Fibroblast of the aortic adventitia (primary cell): ENCODE data around the gene NR2E1. TPM values are rescaled to one million over a fixed set of nuclear protein-coding genes. Genes with fewer than 3 reads are reported as not detected.

Source experiments
- DNase-seq: peaks from one replicate; pipeline ENCODE4 v3.0.0-alpha.2; 2010; ENCODE audit warnings: low read depth
- H3K4me3 ChIP-seq: 2 replicates; pipeline ENCODE4 v1.5.1; 2011; ENCODE audit warnings: low read depth, mild to moderate bottlenecking, control low read depth, low read length, moderate library complexity
- CTCF ChIP-seq: IDR thresholded peaks from 2 replicates; pipeline ENCODE4 v1.5.1; 2011; ENCODE audit warnings: mild to moderate bottlenecking, low read length, control low read depth, inconsistent platforms; ENCODE audit not compliant: insufficient read depth
- total RNA-seq: library from RNA; depleted of rRNA; stranded (reverse); fragments of >200 nt; gene quantifications from 2 replicates; pipeline ENCODE4 v1.2.3, GENCODE V29; 2012; ENCODE audit warnings: low replicate concordance

Gene NR2E1
- not detected in 2 replicates for total RNA-seq

DNA sequence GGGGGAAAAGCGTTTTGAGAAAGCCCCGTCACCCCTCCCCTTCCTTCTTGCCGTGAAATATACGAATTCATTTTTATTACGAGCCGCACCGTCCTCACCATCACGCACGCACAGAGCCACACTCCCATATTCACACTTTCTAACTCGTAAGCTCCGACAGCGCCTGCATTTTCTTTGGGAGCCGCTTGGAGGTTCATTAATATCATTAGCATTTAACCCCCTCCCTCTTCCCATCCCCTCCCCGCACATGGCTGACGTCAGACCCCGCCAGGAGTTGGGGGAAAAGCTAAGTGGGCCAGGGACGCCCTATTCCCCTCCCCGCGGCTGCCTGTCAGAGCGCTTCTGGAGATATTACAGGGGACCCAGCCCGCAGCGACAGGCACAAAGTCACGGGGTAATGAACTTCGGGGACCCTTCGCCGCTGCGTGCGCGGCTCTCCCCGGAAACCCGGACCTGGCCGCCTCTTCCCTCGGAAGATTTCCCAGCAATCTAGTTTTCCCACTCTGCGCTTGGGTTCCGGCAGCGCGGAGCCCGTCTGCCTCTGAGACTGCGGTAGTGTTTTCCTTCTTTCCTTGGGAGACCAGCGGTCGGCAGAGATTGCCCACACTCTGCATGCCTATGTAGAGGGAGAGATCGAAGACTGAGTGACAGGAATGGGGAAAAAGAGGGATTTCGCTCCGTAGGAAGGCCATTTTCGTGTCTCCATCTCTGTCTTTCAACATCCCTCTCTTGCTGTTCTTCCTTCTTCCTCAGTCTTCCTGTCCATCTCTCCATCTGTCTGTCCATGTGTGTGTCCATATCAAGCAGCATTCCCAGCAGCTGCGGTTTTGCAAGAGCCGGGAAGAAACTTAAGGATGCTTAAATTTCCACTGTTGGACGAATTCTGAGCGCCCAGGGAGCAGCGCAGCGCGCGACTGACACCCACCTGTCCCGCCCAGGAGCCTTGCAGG, at the start of gene NR2E1:
NR2E1 (plus strand) TSS at position 309 of the 950 bp plus-strand sequence. CDS start 744 bp downstream, outside the sequence.
- peak; percentile 18 for DNase-seq
- TF ChIP-seq CTCF = no peak
- H3K4me3 ChIP-seq = peak within 1 kb of the TSS; percentile 10

DNA sequence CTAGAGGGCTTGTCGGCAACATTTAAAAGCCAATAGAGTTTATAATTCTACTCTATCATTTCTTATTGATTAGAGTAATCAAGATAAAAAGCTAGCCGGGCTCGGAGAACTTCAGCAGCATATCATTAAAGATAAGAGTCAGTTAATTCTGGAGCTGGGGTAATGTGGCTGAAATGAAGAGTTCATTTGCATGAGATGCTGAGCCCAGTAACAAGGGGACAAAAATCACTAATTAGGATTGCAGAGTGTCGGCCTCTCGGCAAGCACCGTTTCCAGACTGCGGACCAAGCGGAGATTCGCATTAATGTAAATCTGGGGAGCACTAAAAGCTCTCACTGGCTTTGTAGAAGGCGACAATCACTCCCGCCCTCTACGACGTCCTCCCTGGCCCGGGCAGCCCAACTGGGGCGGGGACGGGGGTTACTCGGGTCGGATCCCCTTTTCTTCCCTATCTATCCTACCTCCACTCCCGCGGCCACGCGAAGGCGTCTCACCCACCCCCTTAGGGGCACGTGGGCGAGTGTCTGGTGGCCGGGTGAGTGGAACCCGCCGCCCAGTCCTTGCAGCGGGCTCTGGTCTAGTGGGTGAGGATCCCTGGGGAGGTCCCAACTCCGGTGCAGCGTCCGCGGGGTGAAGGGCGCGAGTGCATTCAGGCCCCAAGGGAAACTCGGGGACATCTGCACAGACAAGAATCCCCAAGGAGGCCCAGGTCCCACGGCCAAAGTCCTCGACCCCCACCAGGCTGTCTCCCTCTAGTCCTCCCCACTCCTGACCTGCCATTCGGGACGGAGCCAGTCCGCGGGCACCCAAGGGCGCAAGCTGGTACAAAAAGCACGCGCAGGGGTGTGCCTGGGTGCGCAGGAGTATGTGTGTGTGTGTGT, 49.0 kb upstream of the NR2E1 start:
- no peak overlapping the region for H3K4me3 ChIP-seq
- no peak for TF ChIP-seq CTCF
- no peak for DNase-seq

DNA sequence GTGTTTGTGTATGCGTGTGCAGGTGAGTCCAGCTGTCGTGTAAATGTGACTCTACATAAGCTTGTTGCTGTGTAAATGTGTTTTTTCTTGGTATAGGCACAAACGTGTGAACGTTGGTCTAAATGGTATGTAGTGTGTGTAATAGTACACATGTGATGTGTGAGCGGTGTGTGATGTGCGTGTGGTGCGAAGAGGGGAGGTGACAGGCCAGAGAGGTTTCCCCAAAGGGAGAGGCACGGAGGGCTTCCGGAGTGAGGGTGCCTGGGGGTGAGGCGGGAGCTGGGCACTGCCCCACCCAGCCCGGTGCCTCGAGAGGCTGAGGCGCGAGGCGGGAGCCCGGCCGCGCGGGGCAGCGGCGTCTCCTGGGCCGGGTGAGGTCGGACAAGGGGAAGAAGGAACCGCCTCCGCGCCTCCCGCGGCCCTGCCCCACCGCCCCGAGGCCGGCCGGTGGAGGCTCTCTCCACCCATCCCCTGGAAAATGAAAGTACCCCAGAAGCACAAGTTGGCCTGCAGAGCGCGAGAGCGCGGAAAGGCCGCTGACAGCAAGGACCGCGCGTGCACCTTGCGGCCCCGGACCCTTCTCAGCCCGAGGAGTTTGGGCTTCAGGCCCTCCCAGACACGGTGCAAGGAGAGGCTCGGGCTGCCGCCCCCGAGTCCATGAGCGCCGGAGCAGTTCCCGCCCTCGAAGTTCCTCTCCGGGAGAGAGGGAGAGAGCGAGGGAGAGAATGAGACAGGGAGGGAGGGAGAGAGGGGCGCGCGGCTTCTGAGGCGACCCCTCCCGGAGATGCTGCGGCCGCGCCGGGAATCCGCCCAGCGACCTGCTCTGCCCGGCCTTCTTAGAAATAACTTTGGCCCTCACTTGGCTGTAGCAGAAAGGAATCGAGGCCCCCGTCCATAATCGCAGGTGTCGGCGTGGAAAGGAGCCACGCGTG, 48.1 kb upstream of the NR2E1 start:
- H3K4me3 ChIP-seq = peak overlapping the region; percentile 73
- no peak for TF ChIP-seq CTCF
- peak; percentile 36 for DNase-seq

GRCh38 chr6:108118359-108118724, 47.5 kb upstream of the NR2E1 start:
- no peak for DNase-seq
- H3K4me3 ChIP-seq = peak overlapping the region; percentile 73
- TF ChIP-seq CTCF = no peak

DNA sequence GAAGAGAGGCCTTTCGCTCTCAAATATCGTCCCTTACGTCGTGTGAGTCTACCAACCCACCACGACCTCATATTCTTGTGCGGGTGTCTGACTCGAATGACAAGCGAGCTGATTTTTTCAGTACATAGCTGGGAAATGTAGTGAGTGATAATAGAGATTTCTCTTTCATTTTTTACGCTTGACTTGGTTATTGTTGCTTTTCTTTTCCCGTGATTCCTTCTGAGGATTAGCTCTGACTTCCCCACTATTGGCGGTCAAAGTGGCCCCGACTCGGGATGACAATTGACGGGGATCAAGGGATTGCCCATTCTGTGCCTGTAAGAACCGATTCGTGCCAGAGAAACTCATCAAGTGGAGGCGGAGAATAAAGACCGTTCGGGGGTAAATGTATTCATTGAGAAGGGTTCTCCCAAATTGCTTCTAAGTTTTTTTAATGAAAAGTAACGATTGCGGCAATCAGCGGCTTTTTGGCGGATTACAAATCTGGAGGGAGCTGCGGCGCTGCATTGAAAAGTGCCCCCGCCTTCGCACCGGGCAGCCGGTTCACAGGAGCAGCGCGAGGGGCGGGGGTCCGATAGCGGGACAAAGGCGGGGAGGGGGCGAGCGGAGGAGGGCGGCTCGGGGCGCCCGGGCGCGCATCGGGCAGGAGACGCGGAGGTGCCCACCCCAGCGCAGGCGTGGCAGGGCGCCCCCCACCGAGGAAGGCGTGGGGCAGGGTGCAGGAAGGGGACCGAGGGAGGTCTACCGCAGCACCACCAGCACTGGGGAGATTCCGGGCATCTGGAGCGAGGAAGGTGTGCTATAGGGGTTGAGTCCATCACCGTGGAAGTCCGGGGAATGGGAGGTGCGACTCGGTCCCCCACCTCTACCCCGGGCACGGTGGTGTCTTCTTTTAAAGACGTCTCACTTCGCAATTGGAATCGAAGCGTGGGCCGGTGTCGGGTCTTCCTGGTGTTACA, 46.7 kb upstream of the NR2E1 start:
- DNase-seq = peak; percentile 12
- peak overlapping the region; percentile 55 for H3K4me3 ChIP-seq
- TF ChIP-seq CTCF = no peak
